ENCODE data around the gene KCNH1.

Gene KCNH1

DNA sequence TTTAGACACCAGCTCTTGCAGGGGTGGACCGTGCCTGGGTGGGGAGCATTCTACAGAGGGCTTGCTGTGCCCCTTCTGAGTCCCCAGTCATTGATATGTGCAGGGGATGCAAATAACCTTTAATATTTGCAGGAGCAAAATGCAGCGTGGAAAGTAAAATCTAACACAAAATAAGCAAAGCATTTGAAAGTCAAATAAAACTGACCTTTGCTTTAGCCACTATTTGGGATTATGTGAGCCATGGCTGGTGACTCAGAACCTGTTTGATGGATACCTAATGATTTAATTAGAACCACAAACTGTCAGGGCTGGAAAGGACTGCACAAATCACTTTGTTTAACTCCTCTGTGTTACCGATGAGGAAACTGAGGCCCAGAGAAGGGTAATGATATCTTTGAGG, 427.7 kb downstream of the KCNH1 start:
- no peak for DNase-seq

DNA sequence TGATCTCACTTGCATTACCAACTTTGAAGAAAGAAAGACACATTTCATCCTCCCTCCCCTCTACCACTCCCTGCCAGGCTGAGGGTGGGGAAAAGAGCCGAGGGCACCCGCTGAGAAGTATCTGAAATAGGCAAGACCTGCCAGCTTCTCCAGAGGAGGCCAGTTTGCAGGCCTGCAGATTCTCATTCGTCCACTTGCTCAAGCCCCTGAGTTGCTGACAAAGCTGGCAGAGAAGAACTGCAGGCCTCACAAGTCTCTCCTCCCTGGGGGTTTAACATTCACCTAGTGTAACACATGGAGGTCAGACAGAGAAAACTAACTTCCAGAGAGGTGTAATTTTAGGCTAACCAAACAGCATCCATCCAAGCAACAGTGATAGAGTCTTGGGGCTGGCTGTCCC, 428.9 kb downstream of the KCNH1 start:
- DNase-seq, result no peak

DNA sequence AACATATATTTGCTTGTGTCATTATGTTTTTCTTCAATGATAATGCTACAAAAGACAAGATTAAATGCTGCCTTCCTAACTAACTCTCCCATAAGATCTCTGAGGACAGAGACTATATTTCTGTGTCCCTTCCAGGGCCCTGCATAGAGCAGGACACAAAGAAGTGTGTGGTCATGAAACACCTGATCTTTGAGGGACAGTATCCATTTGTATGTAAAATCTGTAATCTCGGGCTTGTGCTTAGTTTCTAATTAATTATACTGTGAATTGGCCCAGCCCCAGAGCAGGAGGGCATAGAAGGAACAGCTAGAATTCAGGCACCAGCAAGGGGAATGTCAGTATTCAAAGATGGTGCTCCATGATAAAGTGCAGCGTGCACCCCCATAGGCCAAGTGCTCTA, 430.4 kb downstream of the KCNH1 start:
- DNase-seq, result no peak

DNA sequence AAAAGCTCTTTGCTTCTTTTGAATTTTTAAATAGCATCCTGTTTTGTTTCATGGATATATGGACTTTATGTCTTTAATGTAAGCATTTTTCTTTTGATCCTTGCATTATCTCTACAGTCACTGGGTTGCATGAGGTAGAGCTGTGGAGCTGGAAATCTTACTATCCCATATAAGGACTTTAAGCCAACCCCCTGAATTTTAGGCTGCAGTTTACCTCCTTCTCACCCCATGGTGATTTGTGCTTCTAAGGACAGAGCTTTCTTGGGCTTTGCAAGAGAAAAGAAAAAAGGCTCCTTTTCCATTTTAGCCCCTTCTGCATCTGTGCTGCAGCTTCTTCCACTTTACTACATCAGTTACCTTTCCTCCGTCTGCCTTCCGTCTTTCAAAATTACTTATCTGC, 431.4 kb downstream of the KCNH1 start:
- no peak for DNase-seq

DNA sequence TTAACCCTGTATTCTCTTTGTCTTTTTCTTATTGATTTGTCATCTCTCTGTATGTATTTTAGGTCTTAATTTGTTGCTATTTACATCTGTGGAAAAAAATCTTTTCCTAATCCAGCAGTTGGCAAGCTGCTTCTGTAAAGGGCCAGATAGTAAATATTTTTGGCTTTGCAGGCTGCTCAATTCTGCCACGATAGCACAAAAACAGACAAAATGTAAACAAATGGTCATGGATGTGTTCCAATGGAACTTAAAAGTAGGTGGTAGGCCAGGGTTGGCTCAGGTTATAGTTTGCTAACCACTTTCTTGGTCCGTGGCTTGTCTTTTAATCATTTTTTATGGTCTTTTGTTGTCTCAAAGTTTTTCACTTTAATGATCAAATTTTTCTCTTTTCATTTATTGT, 433.4 kb downstream of the KCNH1 start:
- no peak for DNase-seq

DNA sequence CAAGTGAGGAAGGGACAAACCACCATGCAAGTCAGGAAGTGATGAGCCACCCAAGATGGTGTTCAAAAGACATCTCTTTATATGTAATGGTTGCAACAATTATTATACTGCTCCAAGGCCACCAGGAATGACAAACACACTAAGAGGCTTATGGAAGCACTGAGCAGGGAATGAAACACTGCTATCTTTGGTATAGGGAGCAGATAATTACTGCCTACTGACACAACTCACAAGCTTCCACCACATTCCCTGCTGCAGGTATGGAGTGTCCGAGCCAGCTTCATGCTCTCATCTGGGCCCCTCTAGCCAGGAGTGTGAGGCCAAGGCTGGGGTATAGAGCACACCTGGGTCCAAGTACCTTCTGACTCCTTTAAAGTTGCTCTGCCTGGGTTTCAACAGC, 433.9 kb downstream of the KCNH1 start:
- DNase-seq, result no peak

DNA sequence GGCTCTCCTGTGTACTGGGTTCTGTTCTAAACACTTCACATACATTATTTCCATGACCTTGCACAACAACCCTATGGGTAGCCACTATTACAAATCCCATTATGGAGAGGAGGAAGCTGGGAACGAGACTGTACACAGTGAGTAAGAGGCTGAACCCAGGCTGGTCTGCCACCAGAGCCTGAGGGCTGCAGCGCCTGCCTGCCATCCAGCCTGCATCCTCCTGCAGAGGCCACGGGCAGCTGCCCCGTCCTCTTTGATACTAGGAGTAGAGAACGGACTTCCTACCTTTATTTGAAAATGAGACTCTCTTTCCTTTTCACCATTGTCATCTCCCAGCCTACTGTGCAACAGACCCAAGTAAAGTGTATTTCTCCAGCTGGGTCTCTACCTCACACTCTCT, 435.3 kb downstream of the KCNH1 start:
- no peak for DNase-seq

DNA sequence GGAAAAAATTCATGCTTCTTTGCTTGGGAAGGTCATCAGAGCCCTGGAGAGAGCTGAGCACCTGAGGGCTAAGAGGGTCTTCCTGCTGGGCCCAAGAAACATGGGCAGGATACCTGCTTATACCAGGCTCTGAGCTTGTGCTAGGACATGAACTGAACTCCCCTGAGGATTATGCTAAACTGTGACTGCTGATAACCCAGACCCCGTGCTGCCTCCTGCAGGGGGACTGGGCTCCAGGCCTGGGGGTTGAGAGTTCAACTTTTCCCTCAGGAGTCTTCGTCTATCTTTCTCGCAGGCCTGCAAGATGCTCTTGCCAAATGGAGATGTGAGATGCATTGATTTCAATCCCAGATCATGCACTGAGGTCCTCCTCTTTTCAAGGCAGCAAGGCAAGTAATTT, 436.8 kb downstream of the KCNH1 start:
- DNase-seq, result no peak

DNA sequence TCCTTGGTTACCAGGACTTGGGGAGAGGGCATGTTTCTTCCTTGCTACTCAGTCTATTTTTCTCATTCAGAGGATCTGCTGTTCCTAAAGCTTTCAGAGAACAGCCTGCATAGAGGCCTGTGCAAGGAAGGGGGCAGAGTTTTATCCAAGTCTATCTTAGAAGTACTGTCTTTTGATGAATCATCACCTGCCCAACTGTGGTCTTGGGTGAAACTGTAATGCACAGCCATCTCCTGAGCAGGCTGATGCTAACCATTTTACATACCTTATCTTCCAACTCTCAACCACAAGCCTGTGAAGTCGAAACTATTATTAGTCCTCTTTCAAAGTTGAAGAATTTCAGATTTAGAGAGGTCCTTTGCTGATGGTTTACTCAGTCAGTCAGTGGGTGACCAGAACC, 437.2 kb downstream of the KCNH1 start:
- DNase-seq, result no peak

DNA sequence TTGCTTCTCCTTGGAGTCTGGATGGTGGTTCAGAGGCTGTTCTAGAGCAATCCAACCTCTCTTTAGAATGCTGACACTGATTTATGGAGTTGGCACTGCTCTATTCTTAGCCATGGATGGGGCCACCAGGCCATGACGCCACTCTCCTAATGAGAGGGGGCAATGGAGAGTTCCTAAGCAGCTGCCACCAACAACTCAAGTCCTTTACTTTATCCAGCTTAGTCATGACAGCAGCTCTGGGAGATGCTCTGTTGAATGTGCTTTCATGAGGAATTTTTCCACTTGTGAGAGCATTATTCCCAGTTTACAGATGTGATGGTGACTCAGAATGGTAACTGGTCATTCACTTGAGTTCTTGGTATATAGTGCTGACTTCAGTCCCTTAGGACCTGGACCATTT, 438.9 kb downstream of the KCNH1 start:
- no peak for DNase-seq

DNA sequence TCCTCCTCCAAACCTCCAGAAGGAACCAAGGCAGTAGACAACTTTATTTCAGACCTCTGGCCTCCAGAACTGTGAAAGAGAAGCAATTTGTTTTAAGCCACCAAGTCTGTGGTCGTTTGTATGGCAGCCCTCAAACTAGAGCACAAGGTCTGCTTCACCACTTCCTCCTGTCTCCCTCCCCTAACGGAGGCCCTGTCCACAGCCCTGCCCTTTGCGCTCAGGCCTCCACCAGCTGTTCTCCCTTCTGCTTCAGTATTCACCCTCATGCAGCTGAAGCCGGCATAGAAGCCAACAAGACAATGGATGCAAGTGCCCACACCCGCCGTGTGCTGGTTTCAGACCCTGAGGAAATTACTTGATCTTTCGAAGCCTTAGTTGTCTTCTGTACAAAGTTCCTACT, 441.2 kb downstream of the KCNH1 start:
- no peak for DNase-seq

DNA sequence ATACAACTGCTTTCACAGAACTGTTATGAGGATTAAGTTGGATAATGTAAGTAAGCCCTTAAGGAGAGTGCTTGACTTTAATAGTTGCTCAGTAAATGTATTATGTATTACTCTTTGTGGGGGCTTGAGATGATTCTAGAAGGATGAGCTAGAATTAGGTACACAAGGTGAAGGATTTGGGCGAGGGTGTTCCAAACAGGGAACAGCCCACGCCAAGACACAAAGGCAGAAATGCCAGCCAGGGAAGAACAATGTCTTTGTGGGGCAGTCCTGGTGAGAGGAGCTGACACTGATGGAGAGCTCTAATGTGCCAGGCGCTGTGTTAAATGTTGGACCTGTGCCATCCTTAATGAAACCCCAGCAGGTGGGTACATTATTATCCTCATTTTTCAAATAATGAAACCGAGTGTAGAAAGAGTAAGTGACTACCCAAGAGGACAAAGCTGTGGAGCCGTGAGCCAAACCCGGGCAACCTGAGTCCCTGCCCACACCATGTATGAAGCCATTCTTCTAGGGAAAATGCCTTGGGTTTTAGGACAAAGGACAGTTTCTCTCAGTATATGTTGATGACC, 442.8 kb downstream of the KCNH1 start:
- no peak for DNase-seq

DNA sequence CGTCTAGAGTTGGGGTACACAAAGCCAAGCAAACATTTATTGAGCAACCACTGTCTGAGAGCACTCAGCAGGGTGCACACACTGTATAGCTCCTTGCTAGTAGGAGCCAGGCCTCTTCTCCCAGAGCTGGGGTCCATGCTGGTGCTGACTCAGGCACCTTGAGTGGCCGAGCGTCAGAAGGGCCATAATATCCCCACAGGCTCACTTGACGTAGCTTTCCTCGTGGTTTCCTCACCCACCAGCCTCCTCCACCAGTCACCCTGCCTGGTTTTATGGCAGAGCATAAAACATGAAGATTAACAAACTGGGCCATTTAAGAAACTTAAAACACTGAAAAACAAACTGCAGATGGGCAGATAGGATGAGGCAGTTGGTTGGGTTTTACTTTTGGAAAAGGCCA, 443.7 kb downstream of the KCNH1 start:
- DNase-seq, result no peak

DNA sequence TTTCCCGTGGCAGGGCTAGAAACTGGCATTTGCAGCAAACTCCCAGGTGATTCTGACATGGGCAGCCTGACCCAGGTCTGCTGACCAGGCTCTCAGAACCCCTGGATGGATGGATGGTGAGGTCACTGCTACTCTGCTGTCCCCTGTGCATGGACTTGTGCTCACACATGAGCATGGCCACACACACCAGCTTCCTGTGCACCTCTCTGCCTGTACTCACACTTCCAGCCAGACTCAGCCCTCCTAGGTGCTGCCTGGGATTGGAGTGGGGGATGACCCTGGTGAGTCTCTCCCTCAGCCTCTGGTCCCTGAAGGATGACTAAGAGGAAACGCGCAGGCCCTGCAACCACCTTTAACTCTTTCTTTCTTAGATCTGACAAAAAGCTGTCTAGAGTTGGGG, 444.1 kb downstream of the KCNH1 start:
- no peak for DNase-seq

DNA sequence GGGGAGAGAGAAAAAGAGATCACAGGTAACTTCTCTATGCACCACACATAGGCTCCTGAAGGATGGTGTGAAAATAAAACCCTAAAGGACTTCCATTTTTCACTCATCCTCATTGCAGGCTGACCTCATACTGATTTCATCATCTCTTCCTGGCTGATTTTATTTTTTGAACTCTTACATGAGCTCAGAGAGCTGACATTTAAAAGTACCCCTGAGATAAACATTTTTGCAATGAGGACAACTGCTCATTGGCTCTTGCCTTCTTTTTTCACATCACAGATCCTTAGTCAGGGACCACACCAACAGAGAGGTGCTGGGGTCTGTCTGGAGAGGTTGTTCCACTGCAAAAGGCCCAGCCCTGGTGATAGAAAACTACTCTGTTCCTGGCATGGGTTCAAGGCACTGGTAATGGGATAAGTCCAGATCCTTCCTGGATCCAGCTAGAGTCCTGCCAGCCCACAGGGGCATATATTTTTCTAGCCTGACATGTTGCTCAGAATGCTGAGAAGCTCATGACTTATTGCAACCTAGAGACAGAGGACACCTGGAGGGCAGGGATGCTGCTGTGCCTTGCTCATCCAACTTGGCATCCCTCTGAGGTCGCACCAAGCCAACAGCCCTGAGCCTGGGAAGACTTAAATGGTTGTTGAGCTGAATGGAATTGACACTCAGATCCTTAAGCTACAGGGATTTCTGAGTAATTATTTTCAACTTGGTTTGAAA, 445.3 kb downstream of the KCNH1 start:
- DNase-seq, result no peak

DNA sequence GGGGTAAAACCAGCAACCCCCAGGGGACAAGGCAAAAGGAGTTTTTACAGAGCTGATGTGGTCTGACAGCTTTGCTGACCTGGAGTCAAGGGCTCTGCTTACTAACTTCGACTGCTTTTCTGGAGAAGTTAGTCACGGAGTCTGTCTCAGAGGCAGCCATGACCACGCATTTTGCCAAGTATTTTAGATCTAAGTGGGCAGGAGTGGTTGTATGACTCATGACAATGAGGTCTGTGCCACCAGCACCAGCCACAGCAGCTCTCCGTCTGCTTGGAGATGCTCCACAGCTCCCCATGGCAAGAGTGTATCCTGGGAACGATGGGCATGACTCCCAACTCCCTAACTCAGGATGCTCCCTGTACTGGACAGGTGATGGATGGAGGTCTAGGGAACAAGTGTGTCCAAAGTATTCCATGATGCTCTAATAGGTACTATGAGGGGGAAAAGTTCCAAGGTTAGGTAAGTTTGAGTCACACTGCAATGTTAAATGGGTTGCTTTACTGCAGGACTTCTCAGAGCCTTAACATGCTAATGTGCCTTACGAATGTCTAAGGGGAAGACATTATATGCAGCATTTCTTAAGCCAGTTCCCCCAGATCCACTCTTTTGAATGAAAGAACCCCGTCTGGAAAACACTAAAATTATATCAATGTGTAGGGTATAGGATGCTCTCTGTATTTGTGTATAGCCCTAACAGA, 446.2 kb downstream of the KCNH1 start:
- no peak for DNase-seq

DNA sequence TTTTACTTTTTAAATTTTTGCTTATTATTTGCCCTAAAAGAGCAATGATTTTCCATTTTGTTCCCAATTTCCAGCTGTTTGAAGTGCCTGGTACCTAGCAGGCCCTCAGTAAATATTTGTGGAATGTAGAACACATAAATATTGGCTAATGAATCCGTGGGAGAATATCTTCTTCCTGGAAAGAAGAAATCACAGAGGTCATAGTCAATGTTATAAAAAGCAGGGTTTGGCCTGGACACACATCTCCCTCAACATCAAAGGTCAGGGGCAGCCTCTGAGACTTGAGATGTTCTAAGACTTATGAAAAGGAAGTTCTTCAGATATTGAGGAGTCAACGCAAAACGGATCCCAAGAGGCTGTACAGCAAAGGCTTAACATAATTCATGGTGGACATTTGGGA, 447.1 kb downstream of the KCNH1 start:
- DNase-seq, result no peak

DNA sequence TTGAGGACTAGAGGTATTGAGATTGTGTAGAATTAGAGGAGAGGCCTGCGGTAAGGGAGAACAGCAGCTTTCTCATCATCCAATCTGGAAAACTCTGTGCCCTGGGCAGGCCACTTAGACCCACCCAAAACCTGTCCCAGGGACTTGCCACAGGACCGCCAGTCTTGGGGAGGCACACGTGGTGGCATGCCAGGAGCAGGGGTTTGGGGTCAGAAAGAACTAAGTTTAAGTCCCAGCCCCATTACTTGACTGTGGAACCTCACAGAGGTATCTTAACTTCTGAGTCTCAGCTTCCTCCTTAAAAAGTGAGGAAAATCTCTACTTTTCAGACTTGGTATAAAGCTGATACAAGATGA, 448.7 kb downstream of the KCNH1 start:
- DNase-seq, result no peak

DNA sequence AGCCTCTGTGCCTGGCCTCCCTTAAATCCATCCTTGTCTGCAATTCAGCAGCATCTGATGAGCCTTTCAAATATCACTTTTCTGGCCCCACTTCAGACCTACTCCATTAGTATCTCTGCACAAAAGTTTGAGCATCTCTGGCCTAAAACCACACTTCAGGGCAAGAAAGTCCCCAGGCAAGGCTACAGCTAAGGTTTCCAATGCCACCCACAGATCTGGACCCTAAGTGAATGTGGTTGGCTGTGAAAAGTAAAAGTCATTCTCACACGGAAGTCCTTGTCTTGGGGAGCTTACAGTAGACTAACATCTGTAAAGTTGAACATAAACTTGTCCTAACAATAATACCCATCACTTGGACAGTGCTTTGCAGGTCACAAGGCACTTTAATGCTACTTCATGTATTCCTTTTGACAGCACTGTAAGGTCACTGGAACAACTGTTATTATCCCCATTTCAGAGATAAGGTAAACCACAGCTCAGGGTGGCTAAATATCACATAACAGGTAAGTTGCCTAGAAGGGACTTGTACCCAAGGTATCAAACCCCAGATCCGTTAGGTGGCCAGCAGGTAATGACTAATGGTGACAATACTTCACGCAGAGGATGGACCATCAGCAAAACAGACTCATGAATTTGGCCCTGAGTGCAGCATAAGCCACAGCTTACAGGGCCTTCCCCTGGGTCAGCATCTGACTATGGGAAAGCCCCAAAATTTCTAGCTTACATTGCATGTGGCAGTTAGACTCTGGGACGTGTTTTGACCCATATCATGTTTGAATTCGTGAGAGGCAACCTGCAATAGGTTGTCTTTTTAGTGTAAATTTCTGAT, 449.3 kb downstream of the KCNH1 start:
- DNase-seq, result no peak

DNA sequence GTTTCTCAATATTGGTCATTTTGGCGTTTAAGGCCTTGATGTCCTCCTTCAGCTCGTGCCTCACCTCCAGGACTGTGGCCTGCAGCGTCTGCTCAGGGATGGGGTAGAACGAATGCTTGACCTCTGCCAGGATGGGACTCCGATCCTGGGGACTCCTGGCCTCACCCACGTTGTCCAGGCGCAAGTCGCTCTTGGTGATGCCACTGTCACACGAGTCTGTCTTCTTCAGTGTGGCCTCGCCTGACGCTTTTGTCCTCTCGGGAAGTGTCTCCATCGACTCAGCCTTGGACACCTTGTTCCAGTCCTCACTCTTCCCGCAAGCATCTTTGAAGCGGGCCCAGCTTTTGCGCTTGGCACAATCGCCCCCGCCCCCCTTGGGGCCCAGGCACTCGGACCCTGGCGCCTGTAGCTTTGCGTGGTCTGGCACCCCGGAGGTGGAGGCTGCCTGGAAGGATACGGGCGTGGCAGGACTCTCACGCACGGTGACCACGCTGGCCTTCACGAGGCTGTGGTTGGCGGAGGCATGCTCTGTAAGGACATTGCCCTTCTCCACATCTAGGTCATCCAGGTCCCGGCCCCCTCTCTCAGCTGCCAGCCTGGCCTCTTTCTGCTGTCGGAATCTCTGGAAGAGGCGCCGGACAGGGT, 450.4 kb downstream of the KCNH1 start:
- no peak for DNase-seq

DNA sequence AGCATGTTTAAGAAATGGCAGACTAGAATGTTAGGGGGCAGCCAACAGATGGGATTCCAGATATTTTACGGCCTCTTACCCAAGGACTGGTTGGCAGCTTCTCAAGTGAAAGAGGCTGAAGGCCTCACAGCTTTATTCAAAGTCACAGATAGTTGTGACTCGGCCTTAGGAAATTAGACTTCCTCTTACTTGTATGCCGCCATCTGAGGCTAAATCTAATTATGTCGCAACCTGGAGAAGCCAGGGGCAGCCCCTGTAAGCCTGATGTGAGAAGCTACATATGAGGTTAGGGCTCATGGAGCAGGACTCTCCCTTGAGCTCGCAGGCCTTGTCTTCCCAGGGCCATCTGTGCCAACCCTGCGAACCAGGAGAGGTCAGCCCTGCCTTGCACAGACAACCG, 452.8 kb downstream of the KCNH1 start:
- no peak for DNase-seq

DNA sequence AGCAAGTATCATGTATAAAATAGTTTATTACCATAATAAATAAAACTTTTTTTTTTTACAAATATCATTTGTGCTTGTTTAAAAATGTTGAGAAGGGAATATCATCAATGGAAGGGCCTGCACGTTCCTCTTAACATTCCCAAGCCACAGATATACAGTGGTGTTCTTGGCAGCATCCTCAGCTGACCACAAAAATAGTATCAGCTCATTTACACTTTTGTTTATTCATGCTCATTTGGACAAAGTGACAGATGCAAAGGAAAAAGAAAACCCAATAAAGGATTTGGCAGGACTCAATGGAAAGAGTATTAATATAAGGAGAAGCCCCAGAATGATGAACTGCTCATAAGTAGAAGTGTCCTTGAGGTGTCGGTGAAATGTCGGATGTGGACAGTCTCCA, 455.6 kb downstream of the KCNH1 start:
- DNase-seq, result no peak

DNA sequence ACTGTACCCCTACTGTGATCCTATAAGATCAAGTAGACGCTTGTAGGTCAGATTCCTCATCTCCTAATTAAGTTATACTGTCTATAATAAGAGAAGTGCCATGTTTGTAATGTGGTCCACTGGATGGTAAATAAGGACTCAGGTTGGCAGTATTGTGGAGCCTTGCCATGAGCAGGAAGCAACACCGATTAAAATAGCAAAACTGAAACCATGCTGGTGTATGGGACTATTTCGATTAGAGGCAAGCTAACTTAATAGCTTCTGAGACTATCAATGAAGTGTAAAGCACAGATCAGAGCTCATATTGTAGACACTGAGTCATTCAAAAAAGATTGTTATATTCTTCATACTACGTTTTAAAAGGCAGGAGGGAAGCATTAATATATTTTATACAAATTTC, 456.4 kb downstream of the KCNH1 start:
- DNase-seq, result no peak

All from NK-92 treated with Interleukin-12 subunit alpha and Interleukin-12 subunit beta, amount 100 ng/mL, for 24 hours (cell line).